Frontal cortex (tissue), 4 donors: ENCODE measurements around the gene WDR55. TPM values are rescaled to one million over a fixed set of nuclear protein-coding genes. Genes with fewer than 3 reads are reported as not detected.
A peak's percentile ranks its signal among the peaks of the same experiment; 100 is the strongest.
"Not testable (repeated sequence)": the region's sequence is repeated elsewhere in the genome, so short reads cannot be mapped to it uniquely, and the experiment has no call there.

Experiments
- DNase-seq, 2 donors: peaks; one replicate each; pipeline ENCODE4 v3.0.0; 2012; ENCODE audit warnings: low spot score in 2 of 2
- FAIRE-seq: peaks from 2 replicates; lab custom pipeline; 2012; peaks lifted over from hg19 to GRCh38; lab: Jason Lieb, UNC
- small RNA-seq: library from RNA; depleted of rRNA; stranded (forward); fragments of <200 nt; gene quantifications from one replicate; pipeline ENCODE3, GENCODE V24; 2014
- total RNA-seq: library from RNA; depleted of rRNA; stranded (reverse); fragments of >200 nt; gene quantifications from one replicate; pipeline ENCODE4 v1.2.3, GENCODE V29; 2014
- donor health status: control.
- donor health status: control.
- donor health status: control.

WDR55 gene
- total RNA-seq, 1 donor from 2014 or later: 12.6 TPM

GRCh38 chr5:140700177-140701144 lies 35.8 kb downstream of the WDR55 start, which contains the start of gene ZMAT2:
TSS of gene ZMAT2 (plus strand) at chr5:140700447. CDS start at chr5:140700461, 14 bp downstream.
- FAIRE-seq: peak; percentile 88
- DNase-seq: peak; percentile 80 to 88

GRCh38 chr5:140707812-140708211 lies 43.1 kb downstream of the WDR55 start:
- no peak for DNase-seq
- FAIRE-seq: no peak

GRCh38 chr5:140708787-140709186 lies 44.1 kb downstream of the WDR55 start:
- FAIRE-seq: not testable (repeated sequence)

GRCh38 chr5:140710899-140711552 lies 46.3 kb downstream of the WDR55 start:
- no peak for FAIRE-seq

More at GRCh38 chr5:140708787-140709186, 44.1 kb downstream of the WDR55 start:
- DNase-seq: not testable (repeated sequence)

DNA sequence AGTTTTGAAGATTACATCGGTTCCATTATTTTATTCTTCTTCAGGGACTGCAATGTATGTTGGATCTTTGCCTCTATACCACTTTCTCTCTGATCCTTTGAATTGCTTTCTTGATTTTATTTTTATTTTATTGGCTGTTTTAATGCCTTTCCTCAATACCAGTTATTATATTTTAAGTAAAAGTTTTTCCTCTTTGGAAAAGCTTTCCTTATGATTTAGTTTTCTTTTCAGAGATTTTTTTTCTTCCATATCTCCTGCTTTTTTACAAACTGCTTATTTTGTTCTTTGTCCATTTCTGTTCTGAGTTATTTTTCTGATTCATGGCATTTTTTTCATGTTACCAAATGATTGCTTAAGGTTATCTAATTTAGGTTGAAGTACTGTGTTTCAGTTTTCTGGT lies 47.1 kb downstream of the WDR55 start:
- DNase-seq (no peak), FAIRE-seq (peak; percentile 17)

More at GRCh38 chr5:140710899-140711552, 46.3 kb downstream of the WDR55 start:
- DNase-seq: peak in 1 of 2 donors; percentile 78

DNA sequence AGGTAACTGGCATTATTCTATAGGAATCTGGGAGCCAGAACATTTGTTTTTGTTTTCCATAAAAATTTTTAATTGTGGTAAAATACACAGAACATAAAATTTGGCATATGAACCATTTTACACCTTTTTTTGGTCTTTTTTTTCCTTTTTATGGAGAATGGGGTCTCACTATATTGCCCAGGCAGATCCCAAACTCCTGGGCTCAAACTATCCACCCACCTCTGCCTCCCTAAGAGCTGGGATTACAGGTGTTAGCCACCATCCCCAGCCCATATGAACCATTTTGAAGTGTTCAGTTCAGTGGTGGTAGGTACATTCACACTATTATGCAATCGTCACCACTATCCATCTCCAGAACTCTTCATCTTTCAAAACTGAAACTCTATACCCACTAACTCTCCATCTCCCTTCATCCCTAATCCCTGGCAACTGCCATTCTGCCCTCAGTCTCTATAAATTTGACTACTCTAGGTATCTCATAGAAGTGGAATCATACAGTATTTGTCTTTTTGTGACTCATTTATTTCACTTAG lies 48.9 kb downstream of the WDR55 start:
- DNase-seq (no peak), FAIRE-seq (no peak)

DNA sequence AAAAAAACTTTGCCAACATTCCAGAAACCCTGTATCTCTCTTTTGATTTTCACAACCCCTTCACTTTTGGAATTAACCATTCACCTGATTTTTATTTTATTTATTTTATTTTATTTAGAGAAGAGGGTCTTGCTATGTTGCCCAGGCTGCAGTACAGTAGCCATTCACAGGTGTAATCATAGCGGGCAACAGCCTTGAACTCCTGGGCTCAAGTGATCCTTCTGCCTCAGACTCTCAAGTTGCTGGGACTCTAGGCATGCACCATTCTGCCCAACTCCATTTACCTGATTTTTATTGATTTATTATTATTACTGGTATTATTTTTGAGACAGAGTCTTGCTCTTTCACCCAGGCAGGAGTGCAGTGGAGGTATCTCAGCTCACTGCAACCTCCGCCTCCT lies 51.5 kb downstream of the WDR55 start:
- not testable (repeated sequence) for DNase-seq, FAIRE-seq

DNA sequence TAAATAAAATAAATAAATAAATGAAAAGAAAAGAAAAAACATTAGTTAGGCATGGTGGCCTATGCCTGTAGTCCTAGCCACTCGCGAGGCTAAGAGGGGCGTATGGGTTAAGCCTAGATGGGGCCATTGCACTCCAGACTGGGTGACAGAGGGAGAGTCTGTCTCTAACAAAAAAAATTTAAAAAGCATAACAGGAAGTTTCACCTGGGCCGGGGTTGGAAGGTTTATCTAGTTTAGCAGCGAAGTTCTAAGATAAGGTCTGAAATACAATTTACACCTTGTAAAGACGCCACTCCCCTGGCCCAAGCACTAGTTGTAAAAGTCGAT lies 53.5 kb downstream of the WDR55 start:
- DNase-seq (no peak), FAIRE-seq (no peak)

DNA sequence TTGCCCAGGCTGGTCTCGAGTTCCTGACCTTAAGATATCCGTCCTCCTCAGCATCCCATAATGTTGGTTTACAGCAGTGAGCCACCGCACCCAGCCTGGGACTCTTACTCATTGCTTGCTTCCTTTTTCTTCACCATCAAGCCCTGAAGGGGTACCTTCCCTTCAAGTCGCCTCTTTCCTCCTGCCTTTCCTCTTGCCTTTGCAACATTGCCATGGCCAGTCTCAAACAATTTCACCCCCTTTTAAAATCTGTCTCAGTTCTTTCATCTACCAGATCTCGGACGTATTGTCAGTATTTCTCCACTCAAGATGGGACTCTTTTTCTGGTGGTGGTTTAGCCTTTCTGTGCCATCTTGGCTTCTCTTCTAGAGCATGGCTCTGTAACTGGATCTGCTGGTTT lies 56.0 kb downstream of the WDR55 start:
- not testable (repeated sequence) for FAIRE-seq, DNase-seq

GRCh38 chr5:140721395-140721794 lies 56.7 kb downstream of the WDR55 start:
- DNase-seq, FAIRE-seq: not testable (repeated sequence)

Small RNAs within 50 kb of the gene (small RNA-seq; reads per million reads assigned to genes)
- gene VTRNA1-1 (1.3 reads per million, percentile 73 among the genes with 10 or more reads in this experiment), gene VTRNA1-2 (not detected)

Other genes starting within 250 kb of the WDR55 start
- gene EIF4EBP3, start 117.2 kb upstream of the WDR55 start, total RNA-seq: not detected
- gene SRA1, start 107.4 kb upstream of the WDR55 start, total RNA-seq: 17.1 TPM
- gene APBB3, start 100.3 kb upstream of the WDR55 start, total RNA-seq: 23.2 TPM
- gene SLC35A4, start 100.1 kb upstream of the WDR55 start, total RNA-seq: 2.0 TPM
- 11.4 TPM for gene CD14, start 31.7 kb upstream of the WDR55 start, total RNA-seq
- gene TMCO6, start 25.5 kb upstream of the WDR55 start, total RNA-seq: 5.7 TPM
- gene NDUFA2, start 17.3 kb upstream of the WDR55 start, total RNA-seq: 28.5 TPM
- gene IK, start 17.1 kb upstream of the WDR55 start, total RNA-seq: 83.6 TPM
- gene DND1, start 8.7 kb downstream of the WDR55 start, total RNA-seq: 0.82 TPM
- gene HARS1, start 26.5 kb downstream of the WDR55 start, total RNA-seq: 74.2 TPM
- 25.7 TPM for gene HARS2, start 26.6 kb downstream of the WDR55 start, total RNA-seq
- gene ZMAT2, start 35.5 kb downstream of the WDR55 start, total RNA-seq: 68.1 TPM
- 8.6 TPM for gene PCDHA1, start 121.2 kb downstream of the WDR55 start, total RNA-seq
- gene PCDHA2, start 129.9 kb downstream of the WDR55 start, total RNA-seq: 10.6 TPM
- 16.3 TPM for gene PCDHA3, start 136.2 kb downstream of the WDR55 start, total RNA-seq
- 12.2 TPM for gene PCDHA4, start 142.2 kb downstream of the WDR55 start, total RNA-seq
- 8.2 TPM for gene PCDHA5, start 156.7 kb downstream of the WDR55 start, total RNA-seq
- gene PCDHA6, start 163.1 kb downstream of the WDR55 start, total RNA-seq: 17.1 TPM
- 15.5 TPM for gene PCDHA7, start 169.4 kb downstream of the WDR55 start, total RNA-seq
- gene PCDHA8, start 176.3 kb downstream of the WDR55 start, total RNA-seq: 8.2 TPM
- 9.8 TPM for gene PCDHA9, start 183.5 kb downstream of the WDR55 start, total RNA-seq
- gene PCDHA10, start 191.0 kb downstream of the WDR55 start, total RNA-seq: 10.6 TPM
- 29.3 TPM for gene PCDHA11, start 204.1 kb downstream of the WDR55 start, total RNA-seq
- gene PCDHA12, start 210.4 kb downstream of the WDR55 start, total RNA-seq: 11.0 TPM
- gene PCDHA13, start 217.2 kb downstream of the WDR55 start, total RNA-seq: 13.5 TPM